ENCODE data around the gene SETX. TPM values are rescaled to one million over a fixed set of nuclear protein-coding genes. Genes with fewer than 3 reads are reported as not detected.

SETX gene
- total RNA-seq, 5 donors from 2014 or later (not counting 1 experiment from before 2014, with no cell fraction given) = 63.9 to 73.2 (median 65.0) TPM

DNA sequence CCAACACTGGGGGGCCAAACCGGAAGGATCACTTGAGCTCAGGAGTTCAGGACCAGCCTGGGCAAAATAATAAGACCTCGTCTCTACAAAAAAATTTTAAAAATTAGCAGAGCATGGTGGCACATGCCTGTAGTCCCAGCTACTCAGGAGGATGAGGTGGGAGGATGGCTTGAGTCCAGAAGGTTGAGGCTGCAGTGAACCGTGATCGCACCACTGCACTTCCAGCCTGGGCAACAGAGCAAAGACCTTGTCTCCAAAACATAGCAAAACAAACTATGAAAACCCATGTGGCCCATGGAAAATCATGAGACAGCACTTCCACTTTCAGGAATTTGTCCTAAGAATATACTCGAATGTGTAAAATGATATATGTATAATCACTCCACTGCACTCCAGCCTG is 6.1 kb downstream of the SETX start:
- POLR2A ChIA-PET = no interaction called here
- Mint-ChIP-seq H3K9me3 (no peaks in the 10 kb centered on the region), H3K36me3 (peaks cover 44% of the 10 kb centered on the region), H3K4me1 (peaks cover 37 to 61% (median 57%) of the 10 kb centered on the region in 3 donors), H3K27ac (peak overlapping the region; percentile 87 to 91), H3K27me3 (no peaks in the 10 kb centered on the region), H3K4me3 (no peak overlapping the region)
- CTCF ChIA-PET = no interaction called here
- no CpG with 5 or more reads among the region's 5 CpGs for WGBS (ENCODE audit: insufficient coverage)
- H3K4me3 ChIP-seq (ENCODE audit: control insufficient read depth in 1 of 2, extremely low read depth in 1 of 2, low read length in 1 of 2) = no peak overlapping the region
- DNase-seq (no peak), ATAC-seq (replicated peaks in 1 of 4) (no peak)
- no peaks in the 10 kb centered on the region for H3K9me3 ChIP-seq
- peak overlapping the region; percentile 54 for H3K27ac ChIP-seq (ENCODE audit: low read length)
- peaks cover 10 to 72% of the 10 kb centered on the region in 2 donors for H3K36me3 ChIP-seq (ENCODE audit: control insufficient read depth in 2 of 2, extremely low read depth in 1 of 2, insufficient read depth in 1 of 2, low read length in 1 of 2)
- H3K4me1 ChIP-seq (ENCODE audit: control insufficient read depth in 1 of 2, extremely low read depth in 1 of 2, insufficient read depth in 2 of 2, low read length in 2 of 2) = peaks cover 27 to 41% of the 10 kb centered on the region in 2 experiments
- H3K27me3 ChIP-seq (replicated peaks in 1 of 2; ENCODE audit: control insufficient read depth in 2 of 2, extremely low read depth in 1 of 2, insufficient read depth in 2 of 2, low read length in 1 of 2) = no peaks in the 10 kb centered on the region

DNA sequence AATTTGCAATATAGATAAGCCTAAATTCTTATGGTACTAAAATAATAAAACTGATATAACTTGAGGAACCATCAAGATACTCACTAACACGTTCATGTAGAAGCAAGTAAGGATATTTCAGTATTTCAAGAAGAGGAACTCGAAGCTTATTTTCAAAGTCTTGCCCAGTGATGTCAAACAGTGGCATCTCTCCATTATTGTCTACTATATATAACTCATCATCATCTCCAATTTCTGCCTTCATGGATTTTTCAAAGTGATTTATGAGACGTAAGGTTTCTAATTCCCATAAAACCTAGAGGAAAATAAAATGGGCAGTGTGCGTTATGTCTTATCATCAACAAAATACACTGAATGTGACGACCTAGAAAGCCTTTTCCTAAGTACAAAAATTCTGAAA is 8.6 kb downstream of the SETX start:
- peaks cover 22 to 44% (median 40%) of the 10 kb centered on the region in 3 donors for H3K4me1 Mint-ChIP-seq
- DNase-seq (no peak), ATAC-seq (replicated peaks in 1 of 4) (no peak)
- Histone ChIP-seq H3K36me3 (ENCODE audit: control insufficient read depth in 2 of 2, extremely low read depth in 1 of 2, insufficient read depth in 1 of 2, low read length in 1 of 2) (peaks cover 10 to 75% of the 10 kb centered on the region in 2 donors), H3K27me3 (replicated peaks in 1 of 2; ENCODE audit: control insufficient read depth in 2 of 2, extremely low read depth in 1 of 2, insufficient read depth in 2 of 2, low read length in 1 of 2) (no peaks in the 10 kb centered on the region), H3K27ac (ENCODE audit: low read length) (no peak overlapping the region), H3K4me1 (ENCODE audit: control insufficient read depth in 1 of 2, extremely low read depth in 1 of 2, insufficient read depth in 2 of 2, low read length in 2 of 2) (peaks cover 8 to 19% of the 10 kb centered on the region in 2 experiments), H3K4me3 (ENCODE audit: control insufficient read depth in 1 of 2, extremely low read depth in 1 of 2, low read length in 1 of 2) (no peak overlapping the region), H3K9me3 (no peaks in the 10 kb centered on the region)
- H3K4me3 Mint-ChIP-seq = no peak overlapping the region
- no CpG with 5 or more reads among the region's 5 CpGs for WGBS (ENCODE audit: insufficient coverage)
- peaks cover 49% of the 10 kb centered on the region for H3K36me3 Mint-ChIP-seq
- ChIA-PET POLR2A (no interaction called here), CTCF (interaction anchor here in 1 of 2 donors (0.5 kb wide), 1 partner anchor 1103 kb away, joined by 3 read pairs; no protein-coding TSS in a partner anchor)
- H3K9me3 Mint-ChIP-seq = no peaks in the 10 kb centered on the region
- H3K27ac Mint-ChIP-seq = no peak overlapping the region
- no peaks in the 10 kb centered on the region for H3K27me3 Mint-ChIP-seq

DNA sequence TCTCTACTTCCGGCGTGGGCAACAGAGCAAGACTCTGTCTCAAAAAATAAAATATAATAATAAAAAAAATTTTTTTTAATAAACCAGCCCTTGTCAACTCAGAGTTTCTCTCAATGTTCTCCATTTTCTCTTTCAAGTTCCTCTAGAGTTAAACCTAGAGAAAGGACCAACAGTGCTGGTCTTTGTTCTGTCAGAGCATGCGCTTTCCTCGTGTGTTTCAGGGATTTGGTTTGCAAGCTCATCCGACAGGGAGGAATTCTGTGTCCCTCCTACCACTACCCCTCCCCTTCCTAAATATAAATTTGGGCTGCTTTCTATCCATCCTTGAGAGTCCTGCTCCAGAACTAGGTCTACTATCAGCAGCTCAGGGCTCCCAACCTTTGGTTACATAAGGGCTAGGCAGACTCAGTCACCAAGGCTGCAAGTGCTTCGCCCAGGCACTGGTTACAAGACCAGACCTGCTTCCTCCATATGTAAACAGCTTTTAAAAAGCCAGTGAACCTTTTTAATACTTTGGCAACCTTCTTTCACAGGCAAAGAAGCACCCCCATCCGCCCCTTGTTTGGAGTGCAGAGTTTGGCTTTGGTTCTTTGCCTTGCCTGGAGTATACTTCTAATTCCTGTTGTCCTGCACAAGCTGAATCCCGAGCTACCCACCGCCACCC is 13.5 kb downstream of the SETX start:
- Mint-ChIP-seq H3K27me3 (no peaks in the 10 kb centered on the region), H3K4me3 (no peak overlapping the region), H3K9me3 (no peaks in the 10 kb centered on the region), H3K27ac (peak overlapping the region in 1 of 2 donors; percentile 55), H3K4me1 (peaks cover 22 to 26% (median 26%) of the 10 kb centered on the region in 3 donors), H3K36me3 (peaks cover 62% of the 10 kb centered on the region)
- ChIA-PET POLR2A (no interaction called here), CTCF (no interaction called here)
- no peak for ATAC-seq (replicated peaks in 1 of 4)
- 93% methylated on average over 4 of the region's 9 CpGs for WGBS (ENCODE audit: insufficient coverage)
- H3K27ac ChIP-seq (ENCODE audit: low read length) = no peak overlapping the region
- H3K4me1 ChIP-seq (ENCODE audit: control insufficient read depth in 1 of 2, extremely low read depth in 1 of 2, insufficient read depth in 2 of 2, low read length in 2 of 2) = no peaks in the 10 kb centered on the region
- no peaks in the 10 kb centered on the region for H3K27me3 ChIP-seq (replicated peaks in 1 of 2; ENCODE audit: control insufficient read depth in 2 of 2, extremely low read depth in 1 of 2, insufficient read depth in 2 of 2, low read length in 1 of 2)
- H3K36me3 ChIP-seq (ENCODE audit: control insufficient read depth in 2 of 2, extremely low read depth in 1 of 2, insufficient read depth in 1 of 2, low read length in 1 of 2) = peaks cover 22 to 89% of the 10 kb centered on the region in 2 donors
- no peaks in the 10 kb centered on the region for H3K9me3 ChIP-seq
- H3K4me3 ChIP-seq (ENCODE audit: control insufficient read depth in 1 of 2, extremely low read depth in 1 of 2, low read length in 1 of 2) = no peak overlapping the region
- no peak for DNase-seq

DNA sequence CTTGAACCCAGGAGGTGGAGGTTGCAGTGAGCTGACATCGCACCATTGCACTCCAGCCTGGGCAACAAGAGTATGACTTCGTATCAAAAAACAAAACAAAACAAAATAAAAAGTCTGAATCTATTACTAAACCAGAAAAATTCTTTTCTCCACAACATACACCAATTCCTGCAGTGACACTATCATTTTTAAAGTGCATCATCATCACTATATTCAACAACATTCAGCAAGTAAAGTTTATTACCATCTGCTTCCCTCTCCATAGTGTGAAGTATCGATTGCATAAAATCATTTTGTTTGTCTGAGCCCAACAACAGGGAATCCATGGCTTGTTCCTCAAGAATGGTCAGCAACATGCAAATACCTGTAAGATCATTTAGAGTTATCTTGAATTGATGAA is 20.4 kb downstream of the SETX start:
- Histone ChIP-seq H3K36me3 (ENCODE audit: control insufficient read depth in 2 of 2, extremely low read depth in 1 of 2, insufficient read depth in 1 of 2, low read length in 1 of 2) (peaks cover 11 to 86% of the 10 kb centered on the region in 2 donors), H3K27me3 (replicated peaks in 1 of 2; ENCODE audit: control insufficient read depth in 2 of 2, extremely low read depth in 1 of 2, insufficient read depth in 2 of 2, low read length in 1 of 2) (no peaks in the 10 kb centered on the region), H3K27ac (ENCODE audit: low read length) (no peak overlapping the region), H3K4me1 (ENCODE audit: control insufficient read depth in 1 of 2, extremely low read depth in 1 of 2, insufficient read depth in 2 of 2, low read length in 2 of 2) (no peaks in the 10 kb centered on the region), H3K9me3 (no peaks in the 10 kb centered on the region), H3K4me3 (ENCODE audit: control insufficient read depth in 1 of 2, extremely low read depth in 1 of 2, low read length in 1 of 2) (no peak overlapping the region)
- ATAC-seq (replicated peaks in 1 of 4) = no peak
- Mint-ChIP-seq H3K36me3 (peaks cover 75% of the 10 kb centered on the region), H3K4me3 (no peak overlapping the region), H3K4me1 (peaks cover 13 to 25% (median 18%) of the 10 kb centered on the region in 3 donors), H3K9me3 (peaks cover 0 to 2% (median 0%) of the 10 kb centered on the region in 3 donors), H3K27me3 (no peaks in the 10 kb centered on the region), H3K27ac (no peak overlapping the region)
- ChIA-PET CTCF (no interaction called here), POLR2A (no interaction called here)
- no peak for DNase-seq
- WGBS (ENCODE audit: insufficient coverage) = 100% methylated on average over 1 of the region's 3 CpGs

DNA sequence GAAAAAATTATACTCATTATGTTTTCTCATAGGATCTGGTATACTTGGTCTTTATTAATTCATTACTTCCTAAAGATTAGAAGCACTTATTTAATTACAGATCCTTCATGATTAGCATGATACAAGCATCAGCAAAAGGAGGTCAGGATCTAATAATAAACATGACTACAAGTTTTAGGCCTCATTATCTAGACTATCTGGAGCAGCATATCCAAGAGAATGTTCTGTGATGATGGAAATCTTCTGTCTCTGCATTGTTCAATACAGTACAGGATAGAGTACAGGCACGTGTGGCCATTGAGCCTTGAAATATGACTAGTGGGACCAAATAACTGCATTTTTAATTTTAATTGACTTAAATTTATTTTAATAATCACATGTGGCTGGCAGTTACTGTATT is 21.2 kb downstream of the SETX start:
- no peak overlapping the region for H3K27ac ChIP-seq (ENCODE audit: low read length)
- H3K27ac Mint-ChIP-seq = no peak overlapping the region
- no peaks in the 10 kb centered on the region for H3K27me3 Mint-ChIP-seq
- peaks cover 11 to 84% of the 10 kb centered on the region in 2 donors for H3K36me3 ChIP-seq (ENCODE audit: control insufficient read depth in 2 of 2, extremely low read depth in 1 of 2, insufficient read depth in 1 of 2, low read length in 1 of 2)
- H3K4me3 Mint-ChIP-seq = no peak overlapping the region
- no peaks in the 10 kb centered on the region for H3K27me3 ChIP-seq (replicated peaks in 1 of 2; ENCODE audit: control insufficient read depth in 2 of 2, extremely low read depth in 1 of 2, insufficient read depth in 2 of 2, low read length in 1 of 2)
- DNase-seq = no peak
- no peaks in the 10 kb centered on the region for H3K9me3 ChIP-seq
- no peaks in the 10 kb centered on the region for H3K4me1 ChIP-seq (ENCODE audit: control insufficient read depth in 1 of 2, extremely low read depth in 1 of 2, insufficient read depth in 2 of 2, low read length in 2 of 2)
- H3K9me3 Mint-ChIP-seq = peaks cover 0 to 5% (median 1%) of the 10 kb centered on the region in 3 donors
- ATAC-seq (replicated peaks in 1 of 4) = no peak
- ChIA-PET CTCF (no interaction called here), POLR2A (no interaction called here)
- WGBS (ENCODE audit: insufficient coverage) = no CpG with 5 or more reads among the region's 1 CpG
- H3K4me1 Mint-ChIP-seq = peaks cover 19 to 27% (median 23%) of the 10 kb centered on the region in 3 donors
- H3K36me3 Mint-ChIP-seq = peaks cover 79% of the 10 kb centered on the region
- H3K4me3 ChIP-seq (ENCODE audit: control insufficient read depth in 1 of 2, extremely low read depth in 1 of 2, low read length in 1 of 2) = no peak overlapping the region

DNA sequence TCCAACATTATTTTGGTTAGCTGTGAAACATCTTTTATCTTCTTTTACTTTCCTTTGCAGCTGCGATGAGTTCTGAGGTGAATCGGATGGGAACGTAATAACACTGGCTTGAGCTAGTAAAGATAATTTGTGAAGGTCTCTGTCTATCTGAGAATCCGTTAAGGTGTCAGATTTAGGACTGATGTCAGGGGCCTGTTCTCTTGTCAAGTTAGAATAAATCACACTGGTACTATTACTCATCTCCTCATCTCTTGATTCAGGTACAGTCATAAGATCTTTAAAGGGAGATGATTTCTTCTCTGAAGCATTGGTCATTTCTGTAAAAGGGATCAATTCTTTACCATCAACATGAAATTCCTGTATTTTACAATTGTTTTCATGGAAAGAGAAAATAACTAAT is 26.2 kb downstream of the SETX start:
- Histone ChIP-seq H3K36me3 (ENCODE audit: control insufficient read depth in 2 of 2, extremely low read depth in 1 of 2, insufficient read depth in 1 of 2, low read length in 1 of 2) (peaks cover 5 to 61% of the 10 kb centered on the region in 2 donors), H3K9me3 (no peaks in the 10 kb centered on the region), H3K4me1 (ENCODE audit: control insufficient read depth in 1 of 2, extremely low read depth in 1 of 2, insufficient read depth in 2 of 2, low read length in 2 of 2) (peaks cover 0 to 2% of the 10 kb centered on the region in 2 experiments), H3K27me3 (replicated peaks in 1 of 2; ENCODE audit: control insufficient read depth in 2 of 2, extremely low read depth in 1 of 2, insufficient read depth in 2 of 2, low read length in 1 of 2) (no peaks in the 10 kb centered on the region), H3K4me3 (ENCODE audit: control insufficient read depth in 1 of 2, extremely low read depth in 1 of 2, low read length in 1 of 2) (no peak overlapping the region), H3K27ac (ENCODE audit: low read length) (no peak overlapping the region)
- no peak for DNase-seq
- H3K36me3 Mint-ChIP-seq = peaks cover 79% of the 10 kb centered on the region
- H3K27me3 Mint-ChIP-seq = no peaks in the 10 kb centered on the region
- ChIA-PET CTCF (no interaction called here), POLR2A (no interaction called here)
- peaks cover 0 to 13% (median 9%) of the 10 kb centered on the region in 3 donors for H3K9me3 Mint-ChIP-seq
- H3K27ac Mint-ChIP-seq = peak overlapping the region in 1 of 2 donors; percentile 20
- peaks cover 50 to 51% (median 51%) of the 10 kb centered on the region in 3 donors for H3K4me1 Mint-ChIP-seq
- no CpG with 5 or more reads among the region's 4 CpGs for WGBS (ENCODE audit: insufficient coverage)
- no peak for ATAC-seq (replicated peaks in 1 of 4)
- H3K4me3 Mint-ChIP-seq = no peak overlapping the region
